PC-9 (cell line): ENCODE data around the gene ZNF616.

Source experiments
- CTCF ChIP-seq: fragments of 200-600 bp; sonication (generic); conservative IDR thresholded peaks from 2 replicates; pipeline ENCODE4 v1.6.1; 2017; ENCODE audit warnings: mixed run types, antibody characterized with exemption, mild to moderate bottlenecking, moderate library complexity
- EZH2 ChIP-seq: fragments of 200-600 bp; sonication (generic); IDR thresholded peaks from 2 replicates; pipeline ENCODE4 v1.8.0; 2017; ENCODE audit warnings: antibody characterized with exemption, low read depth

- TF ChIP-seq CTCF (no peak), EZH2 (no peak)
These were observed 40.1 kb downstream of the ZNF616 start for GRCh38 chr19:52099497-52100138.
